GM19397 (cell line): ENCODE data around the gene BRME1.

ENCODE experiments used
- ATAC-seq: cut with Tn5 transposase; IDR thresholded peaks from one replicate; pipeline ENCODE4 v1.9.1; 2021; ENCODE audit warnings: mild to moderate bottlenecking, moderate library complexity; ENCODE audit not compliant: unreplicated experiment

Gene BRME1

DNA sequence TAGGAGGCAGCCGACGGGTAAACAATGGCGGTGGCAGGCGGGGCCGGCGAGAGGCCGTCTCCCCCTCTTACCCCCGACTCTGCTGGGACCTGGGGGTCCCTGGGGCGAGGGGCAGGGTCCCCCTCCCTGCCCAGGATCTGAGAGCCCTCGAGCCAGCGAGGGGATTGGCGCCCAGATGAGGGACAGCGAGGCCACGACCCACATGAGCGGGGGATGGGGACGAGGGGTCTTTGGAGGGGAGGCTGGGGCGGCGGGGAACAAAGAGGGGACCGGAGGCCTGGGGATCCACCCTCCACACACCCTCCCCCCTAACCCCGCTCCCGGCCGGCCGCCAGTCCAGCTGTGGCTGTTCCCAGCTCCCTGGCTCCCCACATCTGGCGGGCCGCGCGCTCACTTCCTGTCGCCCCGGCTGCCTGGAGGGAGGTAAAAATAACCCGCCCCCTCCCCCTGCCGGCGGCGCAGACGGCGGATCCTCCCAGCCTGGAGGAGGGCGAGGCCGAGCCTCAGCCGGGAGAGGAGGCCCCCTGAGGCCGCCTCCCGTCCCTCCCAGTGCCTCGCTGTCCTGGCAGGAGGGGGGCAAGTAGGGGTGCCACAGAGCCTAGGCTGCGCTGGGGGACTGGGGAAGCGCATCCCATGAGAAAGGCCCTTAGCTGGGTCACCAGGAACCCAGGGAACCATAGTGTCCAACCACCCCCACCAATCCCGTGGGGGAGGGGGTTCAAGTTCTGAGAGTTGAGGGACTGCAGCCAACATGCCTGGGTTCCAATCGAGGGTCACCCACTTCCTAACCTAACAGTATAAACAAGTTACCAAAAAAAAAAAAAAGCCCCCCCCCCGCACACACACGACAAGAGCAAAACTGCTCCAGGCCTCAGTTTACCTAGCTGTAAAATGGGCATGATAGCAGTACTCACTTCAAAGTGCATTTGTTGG lies 58.2 kb downstream of the BRME1 start:
- ATAC-seq, result peak; percentile 25

DNA sequence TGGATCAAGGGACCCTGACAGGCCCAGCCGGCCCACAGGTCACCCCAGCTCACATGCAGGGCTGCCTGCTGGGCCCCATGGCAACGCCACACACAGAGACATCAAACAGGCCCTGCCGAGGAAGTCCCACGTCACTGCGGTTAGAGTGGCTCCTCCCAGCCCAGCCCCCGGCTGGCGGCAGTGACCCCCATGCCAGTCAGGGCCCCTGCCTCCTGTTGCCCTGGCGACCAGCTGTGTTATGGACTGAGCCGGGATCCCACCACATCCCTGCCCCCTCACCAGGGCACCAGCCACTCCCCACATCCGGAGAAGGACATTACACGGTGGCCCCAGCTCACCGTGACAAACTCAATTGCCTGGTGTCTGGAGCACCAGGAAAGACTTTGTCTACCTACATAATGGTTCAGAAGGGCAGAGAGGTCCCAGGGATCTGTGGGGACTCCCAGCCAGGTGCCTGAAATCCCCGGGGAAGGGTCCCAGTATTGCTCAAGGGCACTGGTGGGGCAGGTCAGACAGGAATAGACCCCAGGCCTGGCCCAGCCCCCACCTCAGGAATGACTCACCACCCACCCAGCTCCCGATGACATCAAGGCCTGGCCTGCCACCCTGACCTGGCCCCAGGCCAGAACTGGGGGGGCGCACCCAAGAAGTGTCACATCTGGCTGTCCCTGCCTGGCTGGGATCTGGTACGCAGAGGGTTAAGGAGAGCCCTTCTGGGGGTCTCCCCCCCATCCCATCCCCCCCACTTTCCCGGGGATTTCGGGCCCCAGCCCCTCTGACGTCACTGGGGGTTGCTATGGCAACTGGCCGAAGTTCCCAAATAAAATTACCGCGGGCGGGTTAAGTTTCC lies 59.1 kb downstream of the BRME1 start:
- ATAC-seq, result peak; percentile 41

DNA sequence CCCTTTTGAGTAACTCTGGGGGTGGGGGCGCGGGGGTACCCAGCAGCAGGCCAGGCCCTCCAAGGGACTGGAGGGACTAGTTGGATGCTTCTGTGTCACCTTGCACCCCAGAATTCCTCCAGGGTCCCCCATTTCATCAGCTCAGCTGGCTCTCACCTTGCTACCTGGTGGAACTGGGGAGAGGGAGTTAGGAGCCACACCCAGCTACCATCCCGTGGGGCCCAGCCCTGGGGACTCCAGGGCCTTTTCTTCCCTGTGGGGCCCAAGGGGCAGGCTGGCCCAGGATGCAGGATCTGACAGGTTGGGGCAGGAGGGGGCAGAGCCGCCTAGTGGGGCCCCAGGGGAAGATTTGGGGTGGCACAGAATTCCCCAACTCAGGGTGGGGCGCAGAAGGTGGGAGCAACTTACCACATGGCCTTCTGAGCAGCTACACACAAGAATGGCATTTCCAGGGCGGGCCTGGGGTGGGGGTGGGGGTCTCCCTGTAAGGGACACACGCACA lies 61.7 kb downstream of the BRME1 start:
- no peak for ATAC-seq

DNA sequence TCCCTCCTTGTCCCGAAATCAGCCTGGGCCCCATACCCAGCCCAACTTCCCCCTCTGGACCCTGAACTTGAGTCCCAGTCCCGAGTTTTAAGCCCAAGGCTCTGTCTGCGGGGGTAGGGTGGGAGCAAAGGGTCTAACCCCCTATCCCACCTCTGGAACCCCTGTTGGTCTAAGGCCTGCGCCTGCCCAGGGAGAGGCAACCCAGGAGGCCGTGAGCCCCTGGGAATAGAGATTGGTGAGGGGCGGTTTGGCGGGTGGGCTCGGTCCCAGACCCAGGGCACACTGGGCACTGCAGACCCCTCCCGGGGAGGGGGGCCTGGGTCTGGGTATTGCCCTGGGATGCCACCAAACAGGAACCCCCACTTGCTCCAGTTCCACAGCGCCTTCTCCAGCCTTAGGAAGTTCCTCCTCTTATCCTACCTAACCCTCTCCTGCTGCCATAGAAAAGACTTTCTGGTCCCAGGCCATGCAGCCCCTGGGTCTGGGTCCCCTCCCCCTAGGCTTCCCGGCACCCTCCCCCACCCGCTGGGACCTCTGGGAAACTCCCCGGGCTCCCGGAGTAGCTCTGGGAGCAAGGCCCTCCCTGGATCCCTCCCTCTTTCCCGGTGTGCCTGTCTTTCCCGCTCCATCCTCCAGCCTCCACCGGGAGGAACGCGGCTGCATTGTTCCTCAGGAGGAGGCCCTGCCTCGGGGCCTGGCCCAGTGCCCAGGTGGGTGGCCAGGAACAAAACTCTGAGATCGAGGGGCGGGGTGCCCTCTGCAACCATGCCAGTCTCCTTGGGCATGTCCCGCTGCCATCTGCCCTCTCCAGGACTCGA lies 62.6 kb downstream of the BRME1 start:
- no peak for ATAC-seq

DNA sequence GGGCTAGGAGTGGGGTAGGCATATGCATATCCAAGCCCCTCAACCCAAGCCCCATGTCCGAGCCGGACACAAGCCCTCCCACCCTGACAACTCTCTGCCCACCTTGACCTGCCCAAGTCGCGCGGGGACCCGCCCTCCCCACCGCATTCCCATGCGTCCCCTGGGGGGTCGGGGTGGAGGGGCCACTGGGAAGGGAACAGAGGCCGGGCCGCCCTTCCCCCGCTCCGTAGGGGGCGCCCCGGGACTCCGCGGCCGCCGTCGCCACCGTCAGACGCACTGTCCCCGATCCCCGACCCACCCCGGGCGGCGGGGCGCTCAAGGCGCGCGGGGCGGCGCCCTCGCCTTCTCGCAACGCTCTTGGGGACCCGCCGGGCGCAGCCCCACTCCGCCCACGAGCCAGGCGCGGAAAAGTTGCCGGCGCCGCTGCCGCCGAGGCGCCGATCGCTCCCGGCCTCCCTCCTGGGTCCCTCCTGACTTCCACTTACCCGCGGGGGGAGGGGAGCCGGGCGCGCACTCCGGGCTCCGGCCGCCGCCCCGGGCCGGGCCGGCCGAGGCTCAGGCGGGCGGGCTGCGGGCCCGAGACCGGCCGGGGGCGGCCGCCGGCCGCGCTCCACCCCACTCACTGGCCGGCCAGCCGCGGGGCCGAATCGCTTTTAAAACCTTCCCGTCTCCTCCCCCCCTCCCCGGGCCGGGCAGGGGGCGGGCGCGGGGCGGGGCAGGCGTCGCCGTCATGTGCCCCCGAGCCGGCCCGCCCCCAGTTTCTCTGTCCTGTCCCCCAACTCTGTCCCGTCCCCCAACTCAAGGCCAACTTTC lies 63.4 kb downstream of the BRME1 start:
- peak; percentile 16 for ATAC-seq

DNA sequence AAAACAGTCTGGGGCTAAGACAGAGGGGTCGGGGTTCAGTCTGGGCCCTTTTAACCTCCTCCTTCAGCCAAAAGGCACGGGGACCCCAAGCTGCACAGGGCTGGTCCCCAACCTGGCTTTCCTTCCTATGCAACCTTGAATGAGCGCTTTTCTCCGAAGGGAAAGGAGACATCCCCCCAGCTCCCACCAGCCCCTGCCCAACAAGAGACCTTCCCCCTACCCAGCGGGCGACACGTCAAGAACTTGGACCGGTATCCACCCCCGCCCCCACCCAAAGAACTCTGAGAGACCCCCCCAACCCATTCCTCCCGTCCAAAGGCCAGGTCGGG lies 64.0 kb downstream of the BRME1 start:
- no peak for ATAC-seq

DNA sequence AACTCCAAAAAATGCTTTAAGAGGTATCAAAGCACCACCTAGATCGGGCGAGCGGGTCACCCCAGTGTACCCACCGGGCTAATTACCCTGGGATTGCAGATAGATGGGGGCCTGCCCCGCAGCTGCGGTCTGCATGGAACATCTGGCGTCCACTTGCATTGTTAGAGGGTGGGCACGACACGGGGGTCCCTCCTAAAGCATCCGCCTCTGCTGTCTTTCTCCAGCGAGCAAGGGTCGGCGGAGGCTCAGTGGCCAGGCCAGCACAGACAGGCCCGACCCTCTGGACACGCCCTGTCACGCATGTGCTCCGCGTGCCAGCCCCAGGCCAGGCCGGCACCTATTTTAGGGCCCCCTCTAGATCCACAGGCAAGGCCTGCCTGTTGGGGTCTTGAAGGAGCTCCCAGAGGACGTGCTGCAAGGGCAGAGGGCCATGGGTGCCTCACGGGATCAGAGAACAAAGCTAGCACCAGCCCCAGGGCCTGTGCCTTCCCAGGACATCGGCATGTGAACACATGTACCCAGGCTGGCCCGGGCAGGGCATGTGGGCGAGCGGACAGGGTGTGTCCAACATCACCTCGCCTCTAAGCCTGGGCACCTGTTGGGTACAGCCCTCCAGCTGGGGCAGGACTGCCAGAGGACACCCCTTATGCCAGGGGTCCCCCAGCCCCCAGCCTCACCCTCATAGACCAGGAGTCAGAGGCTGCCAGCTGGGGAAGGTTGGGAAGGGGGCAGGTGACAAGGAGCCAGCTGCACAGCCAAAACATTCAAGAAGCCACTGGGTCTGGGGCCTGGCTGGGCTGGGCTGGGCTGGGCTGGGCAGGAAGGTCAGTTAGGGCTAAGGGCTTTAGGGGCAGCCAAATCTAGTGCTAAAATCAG lies 64.6 kb downstream of the BRME1 start:
- ATAC-seq, result no peak

DNA sequence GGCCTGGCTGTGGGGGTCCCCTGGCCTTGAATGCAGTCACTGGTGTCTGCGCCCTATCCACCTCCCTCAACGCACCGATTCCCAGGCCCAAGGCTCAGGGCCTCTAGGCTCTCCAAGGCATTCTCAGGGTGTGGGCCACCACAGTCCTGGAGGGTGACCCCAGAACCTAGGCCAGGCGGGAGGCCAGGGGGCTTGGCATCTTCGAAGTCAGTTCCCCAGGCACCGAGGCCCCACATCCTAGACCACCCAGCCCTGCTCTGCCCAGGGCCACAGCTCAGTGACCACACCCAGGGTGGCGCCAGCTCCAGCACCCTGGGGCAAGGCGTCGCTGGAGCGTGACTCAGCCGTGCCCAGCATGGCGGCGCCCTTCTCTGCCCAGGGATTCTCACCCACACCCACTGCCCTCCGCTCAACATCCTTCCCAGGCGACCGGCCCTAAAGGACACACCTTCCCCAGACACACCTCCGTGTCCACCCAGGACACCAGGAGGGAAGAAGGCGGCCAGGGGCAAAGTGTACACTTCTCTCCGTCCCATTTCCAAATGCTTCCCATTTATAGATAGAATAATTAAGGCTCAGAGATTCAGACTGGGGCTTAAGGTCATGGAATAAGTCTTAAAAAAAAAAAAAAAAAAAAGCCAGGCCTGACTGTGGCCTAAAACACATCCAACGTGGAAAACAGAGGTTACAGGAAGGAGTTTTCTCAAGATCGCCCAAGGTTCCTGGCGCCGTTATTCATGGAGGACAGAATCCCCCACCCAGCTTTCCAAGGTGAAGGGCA lies 65.4 kb downstream of the BRME1 start:
- no peak for ATAC-seq

DNA sequence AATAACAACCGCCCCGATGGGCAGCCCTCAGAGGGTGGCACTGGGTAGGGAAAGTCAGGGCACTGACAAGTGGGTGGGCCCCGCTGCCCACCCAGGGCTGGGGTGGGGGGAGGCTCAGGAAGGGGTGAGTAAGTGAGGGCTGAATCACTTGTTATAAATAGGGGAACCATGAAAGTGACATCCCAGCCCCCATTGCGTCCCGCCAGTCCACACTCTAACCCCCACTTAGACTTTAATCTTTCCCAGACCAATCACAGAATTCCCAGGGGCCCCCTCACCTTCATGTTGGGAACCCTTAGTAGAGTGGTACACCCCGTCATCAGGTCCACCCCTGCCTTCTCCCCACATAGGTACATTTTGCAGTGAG lies 66.0 kb downstream of the BRME1 start:
- ATAC-seq, result no peak

DNA sequence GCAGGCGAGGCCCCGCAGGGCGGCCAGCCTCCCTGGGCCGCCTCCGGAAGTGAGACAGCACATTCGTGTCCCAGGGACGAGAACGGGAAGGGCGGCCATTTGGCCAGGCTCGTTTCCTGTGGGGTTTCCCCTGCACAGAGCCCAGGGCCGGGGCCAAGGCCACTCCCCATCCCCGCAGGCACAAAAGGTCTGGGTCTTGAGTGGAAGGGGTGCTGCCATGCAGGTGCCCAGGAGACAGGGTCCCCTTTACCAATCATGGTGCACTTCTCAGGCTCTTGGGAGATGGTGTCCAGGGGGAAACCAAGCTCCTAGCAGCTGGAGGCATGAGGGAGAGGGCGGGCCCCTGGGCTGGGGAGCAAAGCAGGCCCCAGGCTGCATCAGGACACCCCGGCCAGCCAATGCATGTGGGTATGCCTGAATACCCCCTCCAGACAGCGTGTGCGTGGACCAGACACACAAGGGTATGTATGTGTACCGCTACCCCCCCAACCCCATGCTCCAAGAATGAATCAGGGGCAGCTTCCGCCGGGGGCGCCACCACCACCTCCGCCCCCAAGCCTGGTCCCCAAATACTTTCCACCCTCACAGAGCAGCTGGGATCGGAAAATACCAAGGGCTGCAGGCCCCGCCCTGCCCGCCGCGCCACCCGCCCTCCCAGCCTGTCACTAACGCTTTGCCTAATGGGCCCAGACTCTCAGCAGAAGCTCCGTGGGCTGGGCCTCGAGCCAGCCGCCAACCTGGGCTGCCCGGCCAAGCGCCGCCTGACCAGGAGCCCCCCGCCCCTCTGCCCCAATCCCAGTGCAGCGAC lies 66.6 kb downstream of the BRME1 start:
- peak; percentile 35 for ATAC-seq

DNA sequence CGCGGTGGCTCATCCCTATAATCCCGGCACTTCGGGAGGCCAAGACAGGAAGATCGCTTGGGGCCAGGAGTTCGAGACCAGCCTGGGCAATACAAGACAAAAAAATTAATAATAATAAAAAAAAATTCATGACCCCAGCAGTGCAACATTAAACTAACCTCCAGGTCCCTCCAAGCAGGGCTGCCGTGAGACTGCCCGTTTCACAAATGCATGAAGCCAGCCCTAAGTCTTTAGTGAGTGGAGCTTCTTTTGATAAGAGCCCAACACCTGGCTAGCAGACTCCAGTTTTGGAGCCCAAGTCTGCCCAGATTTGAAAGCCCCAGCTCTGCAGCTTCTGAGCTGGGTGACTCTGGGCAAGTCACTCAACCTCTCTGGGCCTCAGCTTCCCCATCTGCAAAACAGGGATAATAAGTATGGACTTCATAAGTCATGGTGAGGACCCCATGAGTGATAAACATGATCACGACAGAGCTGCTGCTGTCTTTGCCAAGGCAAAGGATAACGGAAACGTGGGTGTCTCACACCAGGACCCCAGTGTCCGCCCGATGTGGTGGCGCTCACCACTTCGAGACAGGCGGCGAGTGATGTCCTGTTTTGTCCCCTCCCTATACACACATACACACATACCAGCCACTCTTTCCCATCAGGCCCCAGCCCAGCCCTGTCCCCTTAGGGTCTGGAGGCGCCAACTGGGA lies 67.3 kb downstream of the BRME1 start:
- ATAC-seq, result no peak

DNA sequence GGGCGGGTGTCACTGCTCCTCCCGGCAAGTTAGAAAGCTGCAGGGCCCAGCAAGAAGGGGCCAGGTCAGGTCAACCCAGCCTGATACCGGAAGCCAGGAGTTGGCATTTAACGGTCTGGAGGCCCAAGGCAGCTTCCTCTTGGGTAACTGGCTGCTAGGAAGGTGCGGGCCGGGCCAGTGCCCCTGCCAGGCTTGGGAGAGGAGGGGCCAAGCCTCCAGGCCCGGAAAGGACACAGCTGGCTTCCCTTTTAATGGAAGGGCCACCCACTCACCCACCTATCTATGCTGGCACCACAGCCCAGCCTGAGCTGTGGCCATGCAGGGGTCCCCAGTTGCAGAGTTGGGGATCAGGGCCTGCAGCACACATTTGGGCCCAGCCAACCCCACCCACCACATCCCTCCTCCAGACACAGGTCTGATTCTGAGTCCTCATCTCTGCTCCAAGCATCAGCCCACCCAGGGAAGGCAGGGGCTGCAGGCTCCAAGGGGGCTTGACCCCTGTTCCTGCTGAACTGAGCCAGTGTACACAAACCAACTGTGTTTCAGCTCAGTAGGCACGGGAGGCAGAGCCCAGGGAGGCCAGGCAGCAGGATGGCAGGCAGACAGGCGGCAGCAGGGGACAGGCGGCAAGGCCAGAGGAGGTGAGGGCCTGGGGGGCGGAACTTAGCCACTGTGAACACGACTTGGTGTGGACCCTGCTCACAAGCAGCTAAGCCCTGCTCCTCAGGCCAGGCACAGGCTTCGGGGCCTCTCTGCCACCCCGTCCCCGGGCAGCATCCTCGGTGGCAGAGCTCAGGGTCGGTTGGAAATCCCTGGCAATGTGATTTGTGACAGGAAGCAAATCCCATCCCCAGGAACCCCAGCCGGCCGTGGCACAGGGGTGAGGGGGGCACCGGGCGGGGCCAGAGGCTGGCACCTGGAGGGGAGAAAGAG lies 69.9 kb downstream of the BRME1 start:
- ATAC-seq, result no peak

DNA sequence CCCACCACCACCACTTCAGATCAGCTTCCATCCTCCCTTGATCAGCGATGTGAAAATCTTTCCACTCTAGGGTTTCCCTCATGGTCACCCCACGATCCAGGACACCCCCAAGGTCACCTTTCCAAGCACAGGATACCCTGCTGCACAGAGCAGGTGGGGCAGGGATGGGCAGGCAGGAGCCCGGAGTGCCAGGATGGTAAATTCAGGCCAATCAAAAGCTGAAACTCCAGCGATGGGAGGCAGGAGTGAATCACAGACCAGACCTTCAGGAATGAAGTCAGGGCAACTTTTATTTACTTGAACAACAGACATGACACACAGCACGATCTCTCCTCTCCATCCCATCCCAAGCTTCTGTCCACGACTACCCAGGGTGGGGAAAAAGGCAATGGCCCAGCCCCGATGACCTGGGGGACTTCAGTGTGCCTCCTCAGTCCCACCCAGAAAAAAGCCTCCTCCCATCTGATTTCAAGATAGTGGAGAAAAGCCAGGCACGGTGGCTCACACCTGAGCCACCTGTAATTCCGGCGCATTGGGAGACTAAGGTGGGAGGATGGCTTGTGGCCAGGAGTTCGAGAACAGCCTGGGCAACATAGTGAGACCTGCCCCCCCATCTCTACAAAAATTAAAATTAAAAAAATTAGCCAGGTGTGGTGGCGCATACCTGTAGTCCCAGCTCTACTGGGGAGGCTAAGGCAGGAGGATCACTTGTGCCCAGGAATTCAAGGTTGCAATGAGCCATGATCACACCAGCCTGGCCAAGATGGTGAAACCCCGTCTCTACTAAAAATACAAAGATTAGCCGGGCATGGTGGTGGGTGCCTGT lies 71.5 kb downstream of the BRME1 start:
- no peak for ATAC-seq

DNA sequence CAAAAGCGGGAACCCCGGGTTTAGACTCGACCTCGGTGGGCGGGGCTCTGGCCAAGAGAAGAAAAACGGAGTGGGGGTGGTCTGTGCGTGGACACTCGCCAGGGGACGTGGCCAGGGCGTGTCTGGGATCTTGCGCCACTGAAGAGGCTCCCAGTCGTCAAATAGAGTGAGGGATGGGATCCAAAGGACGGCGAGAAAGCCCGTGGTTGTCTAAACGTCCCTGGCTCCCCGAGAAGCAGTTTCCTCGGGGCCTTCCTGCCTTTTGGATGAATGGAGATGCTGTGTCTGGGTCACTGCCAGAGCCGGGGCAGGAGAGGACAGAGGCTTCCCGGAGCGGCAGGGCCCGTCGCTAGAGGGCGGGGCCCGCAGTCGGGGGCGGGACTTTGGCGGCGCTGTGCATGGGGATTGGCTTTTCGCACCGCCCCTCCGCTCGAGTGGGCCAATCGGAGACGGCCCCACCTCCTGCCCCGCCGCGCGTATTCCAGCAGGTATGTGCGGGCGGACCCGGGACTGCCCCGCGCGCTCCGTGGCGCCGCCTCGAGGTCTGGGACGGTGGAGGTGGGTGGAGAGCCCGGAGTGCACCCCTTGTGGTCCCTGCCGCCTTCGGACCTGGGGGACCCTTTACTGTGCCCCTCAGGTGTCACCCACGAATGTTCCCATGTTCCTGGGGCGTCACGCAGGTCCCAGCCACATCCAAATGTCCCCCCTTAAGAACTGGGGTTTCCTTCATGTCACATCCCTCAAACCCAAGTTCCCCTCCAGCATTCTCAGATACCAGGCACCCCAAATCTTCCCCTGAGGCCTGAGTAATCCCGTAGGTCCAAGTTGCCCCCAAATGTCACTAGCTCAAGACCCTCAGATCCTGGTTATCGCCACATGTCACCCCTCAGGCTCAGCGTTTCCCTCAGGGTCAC lies 72.3 kb downstream of the BRME1 start:
- peak; percentile 66 for ATAC-seq
